HCT116 (cell line): ENCODE measurements around the gene SLC17A5. TPM values are rescaled to one million over a fixed set of nuclear protein-coding genes. Genes with fewer than 3 reads are reported as not detected.

Experiments used
- ATAC-seq: fragments of 200-7000 bp; cut with Tn5 transposase; 2 replicates; pipeline ENCODE4 v1.9.1; 2020; ENCODE audit warnings: mild to moderate bottlenecking, moderate library complexity
- BruUV-seq: library from RNA; stranded (reverse); fragments of 400-500 nt; replicated peaks from 2 replicates; lab custom pipeline; 2021; lab: Mats Ljungman, UMichigan
- CTCF ChIA-PET: fragments of 300-600 bp; sonication (Branson Sonifier 250); formaldehyde crosslinking; loops from one replicate; lab custom pipeline; 2021; ENCODE audit warnings: antibody characterized with exemption; lab: Charles Lee
- POLR2A ChIA-PET: fragments of 300-600, 350-600 bp; sonication (Branson Sonifier 250); formaldehyde crosslinking; loops from one replicate; lab custom pipeline; 2021; ENCODE audit warnings: antibody characterized with exemption; lab: Charles Lee
- RAD21 ChIA-PET, 2 experiments: fragments of 300-600 bp; sonication (Branson Sonifier 250); formaldehyde crosslinking; loops; one replicate each; lab custom pipeline; 2023; ENCODE audit warnings: low total read pairs in 2 of 2; ENCODE audit not compliant: uncharacterized antibody in 2 of 2, unreplicated experiment in 2 of 2, low non-redundant PET in 1 of 2; lab: Charles Lee
- DNase-seq: peaks from one replicate; pipeline ENCODE4 v3.0.0-alpha.2; 2010; ENCODE audit warnings: low read depth, low spot score
- H2AFZ ChIP-seq: fragments of 200-600 bp; shearing (Covaris generic), sonication (generic); 2 replicates; pipeline ENCODE4 v1.6.1; 2017; ENCODE audit warnings: low read depth, mixed run types, mixed read lengths, antibody characterized with exemption, low read length; ENCODE audit not compliant: poor library complexity, severe bottlenecking
- H3K27ac ChIP-seq: 2 replicates; pipeline ENCODE4 v1.5.1; 2012; ENCODE audit warnings: low read depth, low read length
- H3K27me3 ChIP-seq: fragments of 200-600 bp; sonication (generic); 2 replicates; pipeline ENCODE4 v1.6.1; 2016; ENCODE audit warnings: mixed run types, low read length, mixed read lengths; ENCODE audit not compliant: insufficient read depth
- H3K36me3 ChIP-seq, 2 experiments: fragments of 200-500 bp in 1 of 2; fragments of 200-600 bp in 1 of 2; sonication (Bioruptor generic) in 1 of 2; sonication (generic) in 1 of 2; 2 replicates each; pipeline versions ENCODE4 v1.5.1 to v1.6.1; 2014 to 2016; ENCODE audit warnings: low read length in 2 of 2, inconsistent platforms in 1 of 2, mixed read lengths in 1 of 2, mixed run types in 1 of 2; ENCODE audit not compliant: insufficient read depth in 2 of 2, control insufficient read depth in 1 of 2
- H3K4me1 ChIP-seq, 2 experiments: fragments of 200-600 bp in 1 of 2; sonication (generic) in 1 of 2; 2 replicates each; pipeline versions ENCODE4 v1.5.1 to v1.6.1; 2012 to 2017; ENCODE audit warnings: low read length in 2 of 2, inconsistent platforms in 1 of 2, mild to moderate bottlenecking in 1 of 2, mixed read lengths in 1 of 2, mixed run types in 1 of 2, moderate library complexity in 1 of 2; ENCODE audit not compliant: insufficient read depth in 2 of 2, control insufficient read depth in 1 of 2
- H3K4me2 ChIP-seq: fragments of 200-600 bp; sonication (generic); 2 replicates; pipeline ENCODE4 v1.6.1; 2017; ENCODE audit warnings: mixed run types, low read length, mixed read lengths
- H3K4me3 ChIP-seq, 2 experiments: fragments of 200-600 bp in 1 of 2; sonication (generic) in 1 of 2; replicated peaks in 1 of 2; 2 replicates each; pipeline ENCODE4 v1.5.1; 2011 to 2016; ENCODE audit warnings: low read length in 2 of 2, control low read depth in 1 of 2, low read depth in 1 of 2, mild to moderate bottlenecking in 1 of 2, mixed read lengths in 1 of 2, mixed run types in 1 of 2
- H3K79me2 ChIP-seq: fragments of 200-600 bp; sonication (generic); 2 replicates; pipeline ENCODE4 v1.6.1; 2017; ENCODE audit warnings: mild to moderate bottlenecking, mixed run types, low read length, moderate library complexity, mixed read lengths; ENCODE audit not compliant: insufficient read depth
- H3K9ac ChIP-seq: fragments of 200-600 bp; sonication (generic); 2 replicates; pipeline ENCODE4 v1.6.1; 2016; ENCODE audit warnings: low read length, mixed read lengths
- H3K9me2 ChIP-seq: fragments of 200-600 bp; sonication (generic), shearing (Covaris generic); 2 replicates; pipeline ENCODE4 v1.6.1; 2017; ENCODE audit warnings: mixed run types, mild to moderate bottlenecking, moderate library complexity; ENCODE audit not compliant: insufficient read depth
- H3K9me3 ChIP-seq, 2 experiments: fragments of 200-500 bp in 1 of 2; fragments of 200-600 bp in 1 of 2; sonication (Bioruptor generic) in 1 of 2; sonication (generic) in 1 of 2; 2 replicates each; pipeline ENCODE4 v1.6.1; 2014 to 2017; ENCODE audit warnings: low read length in 2 of 2, mixed read lengths in 2 of 2, inconsistent platforms in 1 of 2, low read depth in 1 of 2, mild to moderate bottlenecking in 1 of 2, mixed run types in 1 of 2, moderate library complexity in 1 of 2; ENCODE audit not compliant: control insufficient read depth in 1 of 2, insufficient read depth in 1 of 2
- H4K20me1 ChIP-seq: fragments of 200-600 bp; sonication (generic), shearing (Covaris generic); 2 replicates; pipeline ENCODE4 v1.6.1; 2017; ENCODE audit warnings: mixed run types, mild to moderate bottlenecking, moderate library complexity; ENCODE audit not compliant: insufficient read depth
- CEBPB ChIP-seq: IDR thresholded peaks from 2 replicates; pipeline ENCODE4 v1.6.1; 2012; ENCODE audit warnings: low read depth
- EGR1 ChIP-seq: IDR thresholded peaks from 2 replicates; pipeline ENCODE4 v1.6.1; 2012; ENCODE audit warnings: low read depth
- FOSL1 ChIP-seq: IDR thresholded peaks from 2 replicates; pipeline ENCODE4 v1.6.1; 2012; ENCODE audit warnings: low read depth
- TCF7L2 ChIP-seq: IDR thresholded peaks from 2 replicates; pipeline ENCODE4 v1.7.0; 2011; ENCODE audit warnings: borderline replicate concordance, inconsistent platforms; ENCODE audit not compliant: insufficient read depth, insufficient read length; ENCODE audit errors: extremely low read depth
- YY1 ChIP-seq: IDR thresholded peaks from 2 replicates; pipeline ENCODE4 v1.6.1; 2011; ENCODE audit warnings: low read length, low read depth, moderate library complexity, mild to moderate bottlenecking; ENCODE audit not compliant: insufficient replicate concordance; ENCODE audit errors: extremely low read depth
- ZBTB33 ChIP-seq: IDR thresholded peaks from 2 replicates; pipeline ENCODE4 v1.6.1; 2011; ENCODE audit warnings: mild to moderate bottlenecking, low read length, moderate library complexity; ENCODE audit not compliant: insufficient replicate concordance; ENCODE audit errors: extremely low read depth
- ZFX ChIP-seq: fragments of 450-650 bp; IDR thresholded peaks from 2 replicates; pipeline ENCODE4 v1.6.1; 2017
- ZNF274 ChIP-seq: fragments of 200-500 bp; sonication (Bioruptor generic); IDR thresholded peaks from 2 replicates; pipeline ENCODE4 v1.6.1; 2014; ENCODE audit warnings: mild to moderate bottlenecking, low read depth, low read length, inconsistent platforms
- intact Hi-C: fragments of 100-400 bp; cut with micrococcal nuclease; formaldehyde crosslinking; loops from 2 replicates; pipeline ENCODE4 v1.10.0; 2022
- total RNA-seq: library from RNA; stranded (reverse); gene quantifications from one replicate; pipeline ENCODE4 v1.2.1, GENCODE V29; 2021; ENCODE audit not compliant: unreplicated experiment
- TF ChIP-seq, protein P1 (sequence below): IDR thresholded peaks from 2 replicates; pipeline ENCODE4 v1.6.1; 2012

Gene SLC17A5
- total RNA-seq, 1 experiment from 2014 or later, result 17.0 TPM

GRCh38 chr6:73636048-73636447, 17.7 kb downstream of the SLC17A5 start:
- Histone ChIP-seq H3K4me2 (no peak overlapping the region), H3K9me3 (no peaks in the 10 kb centered on the region), H3K9me2 (no peaks in the 10 kb centered on the region), H3K36me3 (peaks cover 7 to 19% of the 10 kb centered on the region in 2 experiments; a peak in 3 of 4 replicates), H3K27ac (no peak overlapping the region), H3K27me3 (no peaks in the 10 kb centered on the region), H4K20me1 (no peaks in the 10 kb centered on the region), H3K4me1 (peaks cover 0 to 12% of the 10 kb centered on the region in 2 experiments), H2AFZ (no peak overlapping the region), H3K9ac (no peak overlapping the region), H3K4me3 (no peak overlapping the region), H3K79me2 (no peaks in the 10 kb centered on the region)
- CTCF ChIA-PET, result no interaction called here
- DNase-seq (no peak), ATAC-seq (no peak)
- intact Hi-C loops, result no loop called here
- no TSS peak for BruUV-seq
- POLR2A ChIA-PET, result no interaction called here
- RAD21 ChIA-PET, result no interaction called here
- TF ChIP-seq ZBTB33 (no peak), ZFX (no peak), YY1 (no peak), TCF7L2 (no peak), ZNF274 (no peak), FOSL1 (no peak), EGR1 (no peak), CEBPB (no peak)
- TF ChIP-seq, protein P1, sequence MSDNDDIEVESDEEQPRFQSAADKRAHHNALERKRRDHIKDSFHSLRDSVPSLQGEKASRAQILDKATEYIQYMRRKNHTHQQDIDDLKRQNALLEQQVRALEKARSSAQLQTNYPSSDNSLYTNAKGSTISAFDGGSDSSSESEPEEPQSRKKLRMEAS, result no peak
